SHP77 treated with DMSO at 0.1 percent for 48 hours (cell line): Measurements from ENCODE around the gene CCDC197.

ENCODE experiments used
- DNase-seq: peaks from one replicate; lab custom pipeline; 2025; lab: John Stamatoyannopoulos, UW

Gene CCDC197

DNA sequence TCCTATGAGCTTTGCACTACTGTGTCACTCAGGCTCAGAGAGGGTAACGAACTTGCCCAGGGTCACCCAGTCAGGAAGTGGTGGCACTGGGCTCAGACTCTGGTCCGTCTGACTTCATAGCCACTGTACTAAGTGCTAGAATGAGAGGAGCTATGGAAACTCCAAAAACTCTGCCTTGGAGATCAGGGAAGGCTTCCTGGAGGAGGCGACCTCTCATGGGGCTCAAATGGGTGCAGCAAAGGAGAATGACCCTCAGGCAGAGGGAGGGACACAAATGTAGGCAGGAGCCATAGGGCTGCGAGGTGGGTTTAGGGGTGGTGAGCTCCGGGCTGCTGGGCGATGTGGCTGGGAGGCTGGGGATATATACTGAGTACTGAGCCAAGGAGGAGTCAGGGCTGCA lies 3.2 kb downstream of the CCDC197 start:
- DNase-seq, result no peak

DNA sequence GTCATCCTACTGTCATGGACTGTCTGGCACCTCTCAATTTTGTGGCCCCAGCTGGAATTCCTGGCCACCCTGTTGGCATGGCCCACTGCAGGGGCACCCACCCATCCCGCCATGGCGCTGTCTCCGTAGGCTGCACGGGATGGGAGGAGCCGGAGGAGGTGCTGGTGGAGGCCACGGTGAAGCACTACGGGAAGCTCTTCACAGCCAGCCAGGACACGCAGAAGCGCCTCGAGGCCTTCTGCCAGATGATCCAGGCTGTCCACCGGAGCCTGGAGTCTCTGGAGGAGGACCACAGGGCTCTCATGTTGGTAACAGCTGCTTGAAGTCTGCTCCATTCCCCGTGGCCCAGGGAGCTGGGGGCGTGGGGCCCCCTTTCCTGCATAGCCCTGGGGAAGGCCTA lies 3.9 kb downstream of the CCDC197 start:
- DNase-seq, result no peak

DNA sequence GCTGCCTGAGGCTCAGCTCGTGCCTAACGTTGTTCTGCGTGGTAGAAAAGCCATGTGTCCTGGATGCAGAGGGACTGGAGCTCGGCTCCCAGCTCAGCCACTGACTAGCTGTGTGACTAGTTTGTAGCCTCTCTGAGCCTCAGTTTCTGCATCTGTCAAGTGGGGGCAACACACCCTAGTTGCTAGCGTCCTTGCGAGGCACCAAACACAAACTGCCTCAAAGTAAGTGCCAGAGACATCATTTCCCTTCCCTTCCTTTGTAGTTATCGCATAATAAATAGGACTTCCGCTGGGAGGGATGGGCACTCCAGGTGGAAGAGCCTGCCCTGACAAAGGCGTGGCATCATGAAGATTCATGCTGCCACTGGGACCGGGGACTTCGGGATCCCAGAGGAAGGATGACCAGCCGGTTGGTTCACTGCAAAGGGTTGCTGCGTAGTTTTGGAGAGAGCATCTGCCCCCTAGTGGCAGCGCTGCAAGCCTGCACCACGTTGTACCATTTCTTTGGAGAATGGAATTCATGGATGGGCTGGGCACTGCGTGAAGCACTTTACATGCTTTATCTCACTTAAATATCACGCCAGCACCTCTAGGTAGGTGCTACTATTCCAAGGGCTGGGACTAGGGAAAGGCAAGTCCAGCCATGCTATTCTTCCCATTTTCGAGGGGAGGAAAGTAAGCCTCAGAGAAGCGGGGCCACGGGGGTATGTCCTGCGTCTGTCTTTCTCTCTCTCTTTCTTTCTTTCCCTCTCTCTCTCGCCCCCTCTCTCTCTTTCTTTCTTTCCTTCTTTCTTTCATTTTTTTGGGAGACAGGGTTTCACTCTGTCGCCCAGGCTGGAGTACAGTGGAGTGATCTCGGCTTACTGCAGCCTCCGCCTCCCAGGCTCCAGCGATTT lies 4.6 kb downstream of the CCDC197 start:
- no peak for DNase-seq

DNA sequence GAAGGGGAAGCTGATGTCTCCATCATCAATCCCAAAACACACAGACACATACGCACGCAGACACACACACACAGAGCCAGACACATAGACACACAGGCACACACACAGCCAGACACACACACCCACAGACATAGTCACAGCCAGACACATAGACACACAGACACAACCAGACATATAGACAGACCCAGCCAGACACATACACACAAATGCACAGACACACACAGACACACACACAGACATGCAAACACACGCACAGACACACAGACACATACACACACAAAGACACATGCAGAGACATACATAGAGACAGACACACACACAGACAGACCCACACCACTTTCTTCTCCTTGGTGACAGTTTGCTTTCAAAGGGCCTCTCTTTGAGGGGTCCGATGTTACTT lies 6.3 kb downstream of the CCDC197 start:
- no peak for DNase-seq

DNA sequence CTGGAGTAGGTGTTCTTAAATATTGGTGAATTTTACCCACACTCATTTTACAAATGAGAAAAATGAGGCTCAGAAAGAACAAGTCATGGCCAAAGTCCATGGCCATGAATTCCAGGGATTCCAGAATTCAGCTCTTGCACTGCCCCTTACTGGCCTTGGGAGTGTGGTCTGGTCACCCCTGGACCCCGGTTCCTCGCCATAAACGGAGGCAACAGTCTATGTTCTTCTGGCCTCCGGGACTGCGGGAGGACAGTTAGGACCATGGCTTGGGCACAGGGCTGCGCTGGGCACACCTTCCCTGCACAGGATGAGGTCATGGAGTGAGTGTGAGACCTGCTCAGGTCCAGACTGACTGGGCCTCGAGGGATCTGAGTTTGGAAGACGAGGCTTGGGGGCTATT lies 6.9 kb downstream of the CCDC197 start:
- DNase-seq, result no peak

DNA sequence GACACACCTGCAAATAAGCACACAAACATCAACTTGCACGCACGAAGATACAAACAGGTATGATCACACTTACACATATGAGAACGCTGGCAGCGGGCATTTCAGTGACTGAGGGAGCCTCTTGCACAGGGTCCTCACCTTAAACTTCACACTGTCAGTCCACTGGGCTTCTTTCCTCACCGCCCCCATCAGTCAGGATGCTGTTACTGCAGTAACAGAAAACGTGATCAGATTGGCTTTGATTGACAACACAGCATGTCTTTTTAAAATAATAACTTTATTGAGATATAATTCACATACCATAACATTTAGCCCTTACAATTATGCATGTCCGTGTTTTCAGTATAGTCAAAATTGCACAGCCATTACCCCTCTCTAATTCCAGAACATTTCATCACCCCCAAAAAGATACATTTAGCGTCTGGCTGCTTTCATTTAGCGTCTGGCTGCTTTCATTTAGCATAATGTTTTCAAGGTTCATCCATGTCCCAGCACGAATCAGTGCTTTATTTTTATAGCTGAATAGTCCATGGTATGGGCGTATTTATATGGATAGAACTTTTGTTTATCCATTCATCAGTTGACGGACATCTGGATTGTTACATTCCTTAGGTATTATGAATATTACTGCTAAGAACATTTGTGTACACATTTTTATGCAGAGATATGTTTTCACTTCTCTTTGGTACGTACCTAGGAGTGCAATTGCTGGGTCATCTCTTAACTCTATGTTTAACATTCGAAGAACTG lies 8.4 kb downstream of the CCDC197 start:
- no peak for DNase-seq

DNA sequence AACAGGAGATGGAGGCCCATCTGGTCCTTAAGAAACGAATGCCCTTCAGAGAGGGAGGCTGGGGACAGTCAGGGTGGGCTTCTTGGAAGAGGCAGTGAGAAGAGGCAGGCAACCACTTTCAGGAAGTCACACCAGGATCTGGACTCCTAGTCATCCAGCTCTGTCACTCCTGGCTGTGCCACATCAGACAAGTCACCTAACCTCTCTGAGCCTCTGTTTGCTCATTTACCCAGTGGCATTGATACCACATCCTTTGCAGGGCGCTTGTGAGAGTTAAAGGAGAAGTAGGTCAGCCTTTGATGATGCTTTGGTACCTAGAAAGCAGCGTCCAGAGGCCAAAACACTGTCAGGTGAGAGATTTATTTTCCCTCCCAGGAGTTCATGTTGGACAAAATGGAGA lies 11.1 kb downstream of the CCDC197 start:
- DNase-seq, result no peak

DNA sequence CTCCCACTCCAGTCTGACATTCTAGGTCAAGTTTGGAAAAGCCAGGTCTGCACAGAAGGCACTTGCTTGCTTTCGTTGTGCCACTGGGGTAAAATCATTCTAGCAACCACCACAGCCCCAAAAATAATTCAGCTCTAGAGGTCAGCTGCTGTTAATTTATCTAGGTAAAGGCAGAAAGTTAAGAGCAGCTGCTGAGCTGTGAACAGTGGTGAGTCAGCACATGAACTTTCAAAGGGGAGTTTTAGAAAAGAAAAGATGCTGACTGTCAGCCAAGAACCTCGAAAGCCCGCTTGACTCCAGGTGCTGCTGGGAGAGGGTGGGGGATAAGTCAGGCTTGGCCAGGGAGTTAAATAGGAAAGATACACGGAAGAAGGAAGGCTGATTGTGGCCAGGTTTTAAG lies 12.7 kb downstream of the CCDC197 start:
- DNase-seq, result no peak

DNA sequence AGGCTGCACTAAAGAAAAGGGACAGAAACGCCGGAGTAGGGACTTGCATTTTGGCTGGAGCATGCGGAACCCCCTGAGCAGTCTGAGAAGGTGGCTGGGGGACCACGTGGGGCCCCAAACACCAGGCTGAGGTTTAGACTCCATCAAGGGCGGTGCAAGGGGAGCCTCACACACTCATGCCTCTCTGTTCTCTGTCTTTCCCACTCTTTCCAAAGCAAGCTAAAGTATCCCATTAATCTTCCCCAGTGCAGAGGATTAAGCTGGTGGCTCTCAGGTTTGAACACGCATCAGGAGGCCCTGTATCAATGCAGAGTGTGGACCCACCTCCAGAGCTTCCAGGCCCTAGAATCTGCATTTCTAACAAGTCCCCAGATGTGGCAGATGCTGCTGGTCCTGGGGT lies 13.5 kb downstream of the CCDC197 start:
- DNase-seq, result no peak

DNA sequence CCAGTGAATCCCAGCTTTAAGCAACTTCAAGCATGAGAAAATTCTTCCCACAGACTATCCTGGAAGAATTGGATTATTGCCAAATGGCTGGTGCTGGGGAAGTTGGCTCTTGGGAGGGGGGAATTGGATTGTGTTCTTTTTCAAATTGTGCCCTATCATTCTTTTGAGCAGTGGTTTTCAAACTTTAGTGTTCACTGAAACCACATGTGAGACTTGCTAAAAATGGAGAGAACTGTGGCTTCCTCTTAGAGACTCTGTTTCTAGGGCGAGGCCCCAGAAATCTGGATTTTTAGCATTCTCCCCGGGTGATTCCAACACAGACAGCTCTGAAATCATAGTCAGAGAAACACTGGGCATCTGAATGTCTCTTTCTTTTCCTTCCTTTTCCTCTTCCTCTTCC lies 14.7 kb downstream of the CCDC197 start:
- no peak for DNase-seq

DNA sequence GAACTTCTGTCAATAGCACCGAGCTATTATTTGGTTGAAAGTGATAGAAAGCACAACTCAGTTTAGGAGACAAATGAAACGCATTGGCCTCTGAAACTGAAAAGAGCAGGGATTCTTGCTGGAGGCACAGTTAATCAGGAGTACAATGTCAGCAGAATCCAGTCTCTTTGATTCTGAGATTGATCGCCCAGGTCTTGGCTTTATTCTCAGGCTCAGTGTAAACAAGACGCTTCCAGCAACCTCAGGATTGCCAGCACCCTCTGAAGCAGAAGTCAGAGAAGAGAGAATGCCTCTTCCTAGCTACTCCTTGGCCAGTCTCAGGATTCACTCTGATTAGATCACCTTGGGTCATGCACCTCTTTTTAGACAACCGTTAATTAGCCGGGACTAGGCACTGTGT lies 17.3 kb downstream of the CCDC197 start:
- DNase-seq, result no peak

DNA sequence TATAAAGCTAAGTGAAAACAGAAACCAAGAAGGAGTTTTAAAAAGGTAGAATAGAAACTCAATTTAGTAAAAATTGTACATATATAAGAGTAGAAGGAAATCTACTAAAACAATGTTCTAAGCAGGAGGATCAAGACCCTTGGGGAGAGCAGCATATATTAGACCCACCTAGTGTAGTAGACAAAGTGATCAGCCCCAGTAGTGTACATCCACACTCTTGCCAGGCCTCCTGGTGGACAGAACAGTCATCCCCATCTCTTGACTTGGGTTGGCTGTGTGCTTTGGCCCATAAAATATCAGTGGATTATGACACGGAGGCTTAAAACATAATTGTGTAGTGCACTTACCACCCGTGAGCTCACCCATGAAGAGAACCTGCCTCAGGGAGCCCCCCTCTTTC lies 18.1 kb downstream of the CCDC197 start:
- no peak for DNase-seq

DNA sequence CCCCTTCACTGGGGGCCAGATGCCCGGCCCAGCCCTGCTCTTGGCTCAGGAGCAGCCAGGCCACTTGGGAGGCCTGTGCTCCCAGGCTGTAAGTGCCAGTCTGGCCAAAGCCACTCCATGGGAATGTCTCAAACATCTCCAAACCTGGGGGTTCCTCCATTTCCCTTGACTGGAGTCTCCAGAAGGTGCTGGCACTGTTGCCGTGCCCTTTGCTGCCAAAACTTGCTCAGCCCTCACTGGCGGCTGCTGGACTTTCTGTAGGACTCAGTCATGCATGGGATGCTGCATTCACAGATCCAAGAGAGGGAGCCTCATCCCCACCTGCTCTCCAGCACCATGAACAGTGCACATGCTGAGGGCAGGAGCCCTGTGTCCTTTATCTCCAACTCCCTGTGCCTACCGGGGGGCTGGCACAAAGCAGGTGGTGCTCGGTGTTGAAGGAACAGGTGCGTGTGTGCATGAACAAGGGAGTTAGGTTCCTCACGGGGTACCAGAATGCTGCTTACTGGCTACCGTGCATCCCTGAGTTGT lies 19.4 kb downstream of the CCDC197 start:
- no peak for DNase-seq

DNA sequence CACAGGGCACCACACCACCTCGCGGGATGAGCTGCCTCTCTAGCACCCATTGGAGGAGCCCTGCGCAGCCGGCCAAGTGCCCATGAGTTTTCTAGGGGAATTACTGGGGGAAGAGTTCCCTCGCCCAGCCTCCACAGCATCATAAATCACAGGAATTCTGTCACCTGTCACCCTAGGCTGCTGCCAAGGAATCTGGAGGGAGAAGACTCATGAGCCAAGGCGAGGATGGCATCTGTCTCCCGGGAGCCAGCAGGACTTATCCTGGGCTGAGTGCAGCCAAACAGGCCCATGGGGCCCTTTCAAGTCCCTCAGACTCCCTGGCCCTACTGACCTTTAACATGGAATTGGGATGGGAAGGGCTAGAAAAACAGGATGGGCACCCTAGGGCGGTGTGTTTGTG lies 21.2 kb downstream of the CCDC197 start:
- no peak for DNase-seq

DNA sequence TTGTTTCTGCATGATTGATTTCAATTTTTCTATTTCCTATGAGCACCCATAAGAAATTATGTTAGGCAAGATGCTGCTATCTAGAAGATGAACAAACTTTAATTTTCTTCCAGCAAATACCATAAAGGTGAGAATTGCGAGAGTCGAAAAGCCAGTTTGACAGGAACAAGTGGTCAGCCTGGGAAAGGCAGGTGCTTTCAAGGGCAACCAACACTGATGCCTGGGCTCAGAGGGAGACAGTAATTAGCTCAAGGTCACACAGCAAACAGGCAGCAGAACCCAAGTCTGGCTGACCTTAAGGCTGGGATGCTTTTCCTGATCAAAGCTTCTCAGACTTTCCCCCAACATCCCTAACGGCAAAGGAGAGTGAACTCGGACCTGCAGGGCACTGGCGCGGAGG lies 22.2 kb downstream of the CCDC197 start:
- DNase-seq, result no peak

DNA sequence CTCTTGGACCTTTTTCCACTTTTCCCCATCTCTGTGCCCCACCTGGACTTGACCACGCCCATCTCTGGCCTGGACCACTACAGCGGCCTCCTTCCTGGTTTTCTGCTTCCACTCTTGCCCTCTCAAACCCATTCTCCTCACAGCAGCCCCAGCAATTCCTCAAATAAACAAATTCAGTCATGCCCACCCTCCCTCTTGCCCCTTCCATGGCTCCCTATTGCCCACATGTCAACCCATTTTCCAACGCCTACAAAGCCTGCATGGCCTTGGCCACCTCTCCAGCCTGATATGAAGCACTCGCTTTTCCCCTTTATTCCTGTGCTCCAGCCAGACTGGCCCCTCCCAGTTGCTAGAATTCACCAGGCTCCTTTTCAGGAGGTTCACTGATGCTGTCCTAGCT lies 23.2 kb downstream of the CCDC197 start:
- DNase-seq, result no peak

DNA sequence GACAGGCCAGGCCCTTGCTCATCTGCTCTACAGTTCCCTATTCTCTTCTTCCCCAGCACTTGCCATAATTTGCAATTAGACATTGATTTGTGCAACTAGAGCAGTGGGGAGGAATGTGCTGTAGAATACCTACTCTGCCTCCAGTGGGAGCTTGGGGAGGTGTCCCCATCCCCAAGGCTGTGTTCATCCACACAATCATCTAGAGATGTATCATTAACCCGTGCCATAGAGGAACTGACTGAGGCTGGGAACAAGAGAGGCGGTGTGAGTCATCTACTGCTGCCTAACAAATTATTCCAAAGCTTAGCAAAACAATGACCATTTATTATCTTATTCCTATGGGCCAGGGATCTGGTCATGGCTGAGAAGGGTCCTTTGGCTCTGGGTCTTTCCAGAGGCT lies 23.9 kb downstream of the CCDC197 start:
- DNase-seq, result no peak

DNA sequence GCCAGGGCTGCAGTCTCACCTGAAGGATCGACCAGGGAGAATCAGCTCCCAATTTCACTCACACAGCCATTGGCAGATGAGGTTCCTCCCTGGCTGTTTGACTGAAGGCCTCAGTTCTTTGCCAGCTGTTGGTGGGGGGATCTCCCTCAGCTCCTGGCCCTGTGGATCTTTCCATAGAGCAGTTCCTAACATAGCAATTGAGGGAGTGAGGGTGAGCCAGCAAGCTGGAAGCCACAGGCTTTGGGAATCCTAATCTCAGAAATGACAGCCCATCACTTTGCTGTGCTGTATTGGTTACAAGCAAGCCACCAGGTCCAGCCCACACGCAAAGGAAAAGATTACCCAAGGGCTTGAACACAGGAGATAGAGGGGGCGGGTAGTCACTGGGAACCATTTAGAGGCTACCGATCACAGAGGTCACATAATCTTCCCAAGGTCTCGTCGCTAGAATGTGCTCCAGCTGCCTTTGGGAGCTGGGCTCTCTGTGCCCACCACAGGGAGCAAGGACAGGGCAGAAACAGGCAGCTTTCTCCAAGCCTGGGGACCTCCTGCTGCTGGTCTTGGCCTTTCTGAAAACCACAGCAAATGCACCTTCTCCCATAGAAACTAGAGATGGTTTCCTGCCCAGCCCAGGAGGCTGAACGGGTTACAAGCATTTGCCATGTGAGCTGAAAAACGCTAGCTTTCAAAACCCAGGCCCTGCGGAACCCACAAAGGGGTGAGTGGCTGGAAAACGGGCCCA lies 24.5 kb downstream of the CCDC197 start:
- DNase-seq, result no peak

DNA sequence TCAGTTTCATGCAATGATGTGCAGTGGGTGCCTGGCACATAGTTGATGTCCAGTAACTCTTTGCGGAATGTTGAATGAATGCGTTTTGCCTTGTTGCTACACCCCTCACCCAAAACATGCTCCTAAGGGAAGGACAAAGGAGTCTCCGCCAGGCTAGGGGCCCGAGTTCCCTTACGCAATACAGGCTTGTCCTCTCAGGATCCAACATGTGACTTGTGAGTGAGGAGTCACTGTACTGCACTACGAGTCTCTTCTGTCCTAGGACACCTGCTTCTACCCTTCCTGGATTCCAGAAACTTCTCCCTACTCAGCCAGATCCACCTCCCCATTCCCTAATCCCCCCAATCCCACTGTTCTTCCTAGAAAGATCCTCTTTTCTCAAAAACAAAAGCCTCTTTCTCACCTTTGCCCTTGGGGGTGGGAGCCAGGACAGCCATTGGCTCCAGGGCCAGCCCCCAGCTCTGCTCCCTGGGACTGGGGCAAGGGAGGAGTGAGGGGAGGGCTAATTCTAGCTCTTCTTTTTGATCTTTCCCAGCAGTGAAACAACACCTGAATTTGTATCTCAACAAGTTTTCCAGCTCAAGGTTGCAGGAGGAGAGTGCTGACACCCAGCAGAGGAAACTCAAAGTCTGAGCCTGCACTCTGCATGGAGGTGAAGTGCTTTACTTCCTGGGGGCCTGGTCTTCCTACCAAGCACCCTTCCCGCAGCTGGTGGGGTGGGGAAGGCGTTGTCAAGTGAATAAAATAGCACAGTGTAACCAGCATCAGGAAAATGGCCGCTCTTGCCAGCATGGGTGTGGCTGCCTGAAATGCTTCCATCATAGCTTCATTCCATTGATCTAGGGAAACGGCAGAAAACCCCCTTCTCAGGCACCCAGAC lies 25.7 kb downstream of the CCDC197 start:
- no peak for DNase-seq

DNA sequence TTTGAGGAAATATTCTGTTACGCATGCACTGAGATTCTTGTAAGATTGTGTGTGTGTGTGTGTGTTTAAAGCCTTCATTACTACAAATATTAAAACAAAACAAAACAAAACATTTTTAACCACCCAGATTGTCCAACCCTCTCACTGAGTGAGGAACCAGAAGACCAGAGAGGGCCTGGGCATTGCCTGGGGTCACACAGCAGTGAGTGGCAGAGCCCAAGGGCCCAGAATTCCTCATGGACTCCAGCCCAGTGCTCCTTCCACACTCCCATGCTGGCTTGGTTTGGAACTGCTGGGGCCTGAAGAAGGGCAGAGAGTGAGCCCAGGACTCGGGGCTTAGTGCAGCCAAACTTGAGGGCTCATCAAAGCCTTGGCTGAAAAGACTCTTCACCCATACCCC lies 27.4 kb downstream of the CCDC197 start:
- DNase-seq, result no peak

DNA sequence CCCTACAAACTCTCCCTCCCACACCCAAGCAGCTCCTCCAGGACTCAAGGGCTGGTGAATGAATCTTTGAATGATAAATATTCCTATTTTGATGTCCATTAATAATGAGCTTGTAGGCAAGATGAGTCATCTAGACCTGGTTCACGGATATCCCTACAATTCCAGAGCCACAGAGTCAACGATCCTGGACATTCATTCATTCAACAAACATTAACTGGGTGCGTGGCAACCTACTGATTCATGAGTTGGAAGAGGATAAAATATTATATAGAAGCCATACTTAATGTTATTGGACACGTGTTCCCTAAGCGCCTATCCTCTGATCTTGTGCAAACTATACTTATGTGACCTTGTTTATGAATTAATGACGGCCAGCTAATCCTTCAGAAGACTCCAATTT lies 28.6 kb downstream of the CCDC197 start:
- no peak for DNase-seq
